Kidney epithelial cell (primary cell): ENCODE measurements around the gene RCBTB1. TPM values are rescaled to one million over a fixed set of nuclear protein-coding genes. Genes with fewer than 3 reads are reported as not detected.

Experiments
- DNase-seq: peaks from one replicate; pipeline ENCODE4 v3.0.0-alpha.2; 2010; ENCODE audit warnings: low read depth
- H3K27me3 ChIP-seq: 2 replicates; pipeline ENCODE4 v1.6.0; 2011; ENCODE audit warnings: low read length; ENCODE audit not compliant: control insufficient read depth, insufficient read depth
- H3K36me3 ChIP-seq: 2 replicates; pipeline ENCODE4 v1.5.1; 2011; ENCODE audit warnings: low read length; ENCODE audit not compliant: control insufficient read depth, insufficient read depth
- H3K4me3 ChIP-seq: 2 replicates; pipeline ENCODE4 v1.5.1; 2011; ENCODE audit warnings: low read depth, mild to moderate bottlenecking, control low read depth, low read length
- total RNA-seq: library from RNA; depleted of rRNA; stranded (reverse); fragments of >200 nt; gene quantifications from 2 replicates; pipeline ENCODE4 v1.2.3, GENCODE V29; 2015
- TF ChIP-seq, protein P1 (sequence below): IDR thresholded peaks from 2 replicates; pipeline ENCODE4 v1.5.1; 2011; ENCODE audit warnings: mild to moderate bottlenecking, moderate library complexity, low read length, control low read depth, inconsistent platforms; ENCODE audit not compliant: insufficient read depth, poor library complexity, severe bottlenecking

RCBTB1 gene
- total RNA-seq, 1 donor from 2014 or later, result 22.6 TPM

DNA sequence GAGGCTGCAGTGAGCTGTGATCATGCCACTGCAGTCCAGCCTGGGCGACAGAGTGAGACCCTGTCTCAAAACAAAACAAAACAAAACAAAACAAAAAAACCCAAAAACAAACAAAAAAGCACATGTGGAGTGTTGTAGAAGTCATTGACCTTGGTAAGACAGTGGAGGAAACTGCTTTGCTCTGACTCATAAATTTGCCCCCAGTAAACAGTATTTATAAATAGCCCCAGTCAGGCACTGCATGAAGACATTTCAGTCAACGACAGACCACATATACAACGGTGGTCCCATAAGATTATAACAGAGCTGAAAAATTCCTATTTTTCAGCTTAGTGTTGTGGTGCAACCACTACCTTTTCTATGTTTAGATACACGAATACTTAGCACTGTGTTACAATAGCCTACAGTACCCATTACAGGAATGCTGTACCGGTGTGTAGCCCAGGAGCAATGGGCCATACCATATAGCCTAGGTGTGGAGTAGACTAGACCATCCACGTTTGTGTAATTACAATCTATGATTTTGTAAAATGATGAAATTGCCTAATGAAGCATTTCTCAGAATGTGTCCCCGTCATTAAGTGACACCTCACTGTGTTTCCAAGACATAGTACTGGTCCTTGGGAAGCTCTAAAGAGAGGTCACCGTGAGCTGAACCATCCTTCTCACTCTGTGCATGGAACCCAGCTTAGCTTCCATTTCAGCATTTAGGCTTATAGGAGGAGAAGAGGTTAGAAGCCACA lies 44.0 kb upstream of the RCBTB1 start:
- Histone ChIP-seq H3K4me3 (no peak overlapping the region), H3K27me3 (no peaks in the 10 kb centered on the region), H3K36me3 (no peaks in the 10 kb centered on the region)
- TF ChIP-seq, protein P1, sequence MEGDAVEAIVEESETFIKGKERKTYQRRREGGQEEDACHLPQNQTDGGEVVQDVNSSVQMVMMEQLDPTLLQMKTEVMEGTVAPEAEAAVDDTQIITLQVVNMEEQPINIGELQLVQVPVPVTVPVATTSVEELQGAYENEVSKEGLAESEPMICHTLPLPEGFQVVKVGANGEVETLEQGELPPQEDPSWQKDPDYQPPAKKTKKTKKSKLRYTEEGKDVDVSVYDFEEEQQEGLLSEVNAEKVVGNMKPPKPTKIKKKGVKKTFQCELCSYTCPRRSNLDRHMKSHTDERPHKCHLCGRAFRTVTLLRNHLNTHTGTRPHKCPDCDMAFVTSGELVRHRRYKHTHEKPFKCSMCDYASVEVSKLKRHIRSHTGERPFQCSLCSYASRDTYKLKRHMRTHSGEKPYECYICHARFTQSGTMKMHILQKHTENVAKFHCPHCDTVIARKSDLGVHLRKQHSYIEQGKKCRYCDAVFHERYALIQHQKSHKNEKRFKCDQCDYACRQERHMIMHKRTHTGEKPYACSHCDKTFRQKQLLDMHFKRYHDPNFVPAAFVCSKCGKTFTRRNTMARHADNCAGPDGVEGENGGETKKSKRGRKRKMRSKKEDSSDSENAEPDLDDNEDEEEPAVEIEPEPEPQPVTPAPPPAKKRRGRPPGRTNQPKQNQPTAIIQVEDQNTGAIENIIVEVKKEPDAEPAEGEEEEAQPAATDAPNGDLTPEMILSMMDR, result no peak
- DNase-seq, result no peak

DNA sequence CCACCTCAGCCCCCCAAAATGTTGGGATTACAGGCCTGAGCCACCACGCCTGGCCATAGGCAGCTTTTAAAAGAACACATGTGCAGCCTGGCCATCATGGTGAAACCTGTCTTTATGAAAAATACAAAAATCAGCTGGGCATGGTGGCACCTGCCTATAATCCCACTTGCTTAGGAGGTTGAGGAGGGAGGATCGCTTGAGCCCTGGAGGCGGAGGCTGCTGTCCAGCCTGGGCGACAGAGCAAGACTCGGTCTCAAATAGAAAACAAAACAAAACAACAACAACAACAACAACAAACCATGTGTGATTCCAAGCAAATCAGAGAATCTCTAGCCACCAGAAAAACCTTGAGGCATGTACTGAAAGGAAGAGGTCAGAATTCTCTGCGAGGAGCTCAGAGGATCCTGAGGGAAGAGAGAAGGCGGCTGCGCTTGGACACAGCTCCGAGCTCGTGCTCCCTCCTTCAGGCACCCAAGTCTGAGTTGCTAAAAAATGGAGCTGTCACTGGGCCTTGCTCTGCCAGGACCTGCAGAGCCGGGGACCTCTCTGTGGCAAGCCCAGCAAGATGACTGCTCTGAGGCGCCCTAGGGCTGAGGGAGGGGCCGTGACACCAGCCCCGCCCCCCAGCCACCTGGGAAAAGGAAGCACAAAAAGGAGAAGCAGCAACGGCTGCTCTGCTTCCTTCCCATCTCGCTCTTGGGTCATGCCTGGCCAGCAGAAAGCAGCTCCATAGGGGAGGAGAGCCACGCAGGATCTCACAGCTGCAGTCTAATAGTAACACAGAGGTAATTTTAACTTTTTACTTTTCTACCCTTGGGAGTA lies 42.7 kb upstream of the RCBTB1 start, which contains the start of gene ARL11:
Gene ARL11, plus strand, starts transcription at position 677 of the 822 bp plus-strand sequence. CDS start 1,941 bp downstream, outside the sequence.
- TF ChIP-seq, protein P1, result no peak
- Histone ChIP-seq H3K36me3 (no peaks in the 10 kb centered on the region), H3K4me3 (no peak within 1 kb of the TSS), H3K27me3 (no peaks in the 10 kb centered on the region)
- DNase-seq, result no peak

DNA sequence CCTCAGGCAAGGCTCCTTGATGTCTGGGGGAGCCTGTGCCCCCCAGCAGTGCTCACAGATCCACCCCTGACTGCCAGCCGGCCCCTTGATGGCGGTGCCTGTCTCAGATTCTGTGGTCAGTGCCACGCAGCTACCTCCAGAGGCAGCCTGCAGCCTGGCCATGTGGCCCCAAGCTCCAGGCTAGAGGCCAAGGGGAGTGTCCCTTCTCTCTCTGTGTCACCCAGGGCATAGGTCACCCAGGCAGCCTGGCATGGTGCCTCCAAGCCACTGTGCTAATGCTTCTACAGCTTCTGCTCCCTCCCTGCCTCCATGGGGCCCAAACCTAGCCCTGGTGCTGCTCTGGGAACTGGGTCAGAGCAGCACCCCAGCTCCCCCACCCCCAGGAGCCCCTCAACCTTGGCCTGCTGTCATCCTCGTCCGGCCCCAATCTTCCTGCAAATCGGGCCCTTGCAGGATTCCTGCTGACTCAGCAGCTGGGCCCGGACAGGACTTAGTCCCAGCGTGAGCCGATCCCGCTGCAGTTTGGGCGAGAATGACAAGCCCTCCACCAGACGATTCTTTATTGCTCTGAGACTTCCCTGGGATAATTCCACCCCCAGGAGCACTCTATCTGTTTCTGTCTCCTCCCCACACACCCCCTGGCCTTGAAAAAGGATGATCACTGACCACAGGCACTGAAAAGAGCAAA lies 40.2 kb upstream of the RCBTB1 start:
- DNase-seq, result no peak
- Histone ChIP-seq H3K27me3 (no peaks in the 10 kb centered on the region), H3K36me3 (no peaks in the 10 kb centered on the region), H3K4me3 (no peak overlapping the region)
- TF ChIP-seq, protein P1, result no peak

DNA sequence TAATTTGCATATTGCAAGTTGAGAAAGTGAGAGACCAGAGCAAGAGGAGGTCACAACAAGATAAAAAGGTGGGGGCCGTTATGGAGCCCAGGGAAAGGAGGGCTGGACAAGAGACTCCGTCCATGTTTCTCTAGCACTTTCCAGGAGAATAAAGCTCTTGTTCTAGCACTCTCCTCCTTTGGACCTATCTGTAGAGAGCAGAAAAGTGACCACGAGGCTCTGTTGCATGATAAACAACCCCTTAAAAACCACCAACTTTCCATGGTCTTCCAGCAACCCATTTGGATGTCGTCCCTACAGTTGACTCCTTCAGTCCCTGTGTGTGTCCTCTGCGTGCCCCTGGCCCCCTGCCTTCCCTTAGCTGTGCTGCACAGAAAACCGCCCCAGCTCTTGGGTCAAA lies 38.9 kb upstream of the RCBTB1 start:
- no peak for DNase-seq
- TF ChIP-seq, protein P1, result no peak
- Histone ChIP-seq H3K27me3 (no peaks in the 10 kb centered on the region), H3K36me3 (no peaks in the 10 kb centered on the region), H3K4me3 (no peak overlapping the region)

DNA sequence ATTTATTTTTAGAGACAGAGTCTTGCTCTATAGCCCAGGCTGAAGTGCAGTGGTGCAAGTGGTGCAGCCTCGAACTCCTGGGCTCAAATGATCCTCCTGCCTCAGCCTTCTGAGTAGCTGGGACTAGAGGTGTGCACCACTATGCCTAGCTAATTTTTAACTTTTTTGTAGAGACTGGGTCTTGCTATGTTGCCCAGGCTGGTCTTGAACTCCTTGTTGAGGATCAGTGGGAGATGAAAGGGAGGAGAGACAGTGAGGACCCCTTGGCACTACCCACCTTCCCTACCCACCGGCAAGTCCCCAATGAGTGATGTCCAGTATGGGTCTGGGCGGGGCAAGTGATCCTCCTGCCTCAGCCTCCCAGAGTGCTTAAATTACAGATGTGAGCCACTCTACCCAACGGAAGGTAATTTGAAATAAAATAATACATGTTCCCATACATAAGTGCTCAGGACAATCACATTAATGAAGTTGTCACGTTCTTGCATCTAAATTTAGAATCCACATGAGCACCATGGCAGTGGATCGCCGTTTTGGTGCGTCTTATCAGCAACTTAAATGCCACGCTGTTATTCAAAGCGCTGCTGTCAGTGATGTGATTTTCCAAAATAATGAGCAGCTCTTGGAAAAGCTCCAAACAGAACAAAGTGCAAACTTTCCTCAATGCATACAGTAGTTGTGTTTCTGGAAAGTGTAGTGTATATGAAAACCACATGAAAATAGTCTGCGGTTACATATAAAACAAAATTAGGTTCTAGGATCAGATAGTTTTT lies 37.0 kb upstream of the RCBTB1 start:
- TF ChIP-seq, protein P1, result no peak
- no peak overlapping the region for H3K4me3 ChIP-seq
- DNase-seq, result no peak
- no peaks in the 10 kb centered on the region for H3K27me3 ChIP-seq
- no peaks in the 10 kb centered on the region for H3K36me3 ChIP-seq
